T-helper 1 cell treated with Interleukin-12 subunit alpha and Interleukin-12 subunit beta and Interleukin-4 antibody, amounts not matched to agents 30 μg/mL and 1 μg/mL, for 36 hours (primary cell): ENCODE data around the gene DEK.

Experiments
- H3K27ac Mint-ChIP-seq: one replicate; pipeline ENCODE4 v1.8.0; 2021; ENCODE audit warnings: mild to moderate bottlenecking, mixed read lengths
- H3K27me3 Mint-ChIP-seq: one replicate; pipeline ENCODE4 v1.8.0; 2021; ENCODE audit warnings: low read depth, mixed read lengths
- H3K36me3 Mint-ChIP-seq: one replicate; pipeline ENCODE4 v1.8.0; 2021; ENCODE audit warnings: low read depth, mixed read lengths
- H3K4me1 Mint-ChIP-seq: one replicate; pipeline ENCODE4 v1.8.0; 2021; ENCODE audit warnings: low read depth, mixed read lengths
- H3K4me3 Mint-ChIP-seq: one replicate; pipeline ENCODE4 v1.8.0; 2021; ENCODE audit warnings: mild to moderate bottlenecking, moderate library complexity, mixed read lengths
- H3K9me3 Mint-ChIP-seq: one replicate; pipeline ENCODE4 v1.8.0; 2021; ENCODE audit warnings: mixed read lengths

DEK gene

GRCh38 chr6:18277237-18278006, 13.1 kb upstream of the DEK start:
- no peaks in the 10 kb centered on the region for H3K9me3 Mint-ChIP-seq
- H3K27ac Mint-ChIP-seq = no peak overlapping the region
- H3K36me3 Mint-ChIP-seq = no peaks in the 10 kb centered on the region
- H3K4me1 Mint-ChIP-seq = peaks cover 2% of the 10 kb centered on the region
- peak overlapping the region; percentile 52 for H3K4me3 Mint-ChIP-seq
- peaks cover 79% of the 10 kb centered on the region for H3K27me3 Mint-ChIP-seq

DNA sequence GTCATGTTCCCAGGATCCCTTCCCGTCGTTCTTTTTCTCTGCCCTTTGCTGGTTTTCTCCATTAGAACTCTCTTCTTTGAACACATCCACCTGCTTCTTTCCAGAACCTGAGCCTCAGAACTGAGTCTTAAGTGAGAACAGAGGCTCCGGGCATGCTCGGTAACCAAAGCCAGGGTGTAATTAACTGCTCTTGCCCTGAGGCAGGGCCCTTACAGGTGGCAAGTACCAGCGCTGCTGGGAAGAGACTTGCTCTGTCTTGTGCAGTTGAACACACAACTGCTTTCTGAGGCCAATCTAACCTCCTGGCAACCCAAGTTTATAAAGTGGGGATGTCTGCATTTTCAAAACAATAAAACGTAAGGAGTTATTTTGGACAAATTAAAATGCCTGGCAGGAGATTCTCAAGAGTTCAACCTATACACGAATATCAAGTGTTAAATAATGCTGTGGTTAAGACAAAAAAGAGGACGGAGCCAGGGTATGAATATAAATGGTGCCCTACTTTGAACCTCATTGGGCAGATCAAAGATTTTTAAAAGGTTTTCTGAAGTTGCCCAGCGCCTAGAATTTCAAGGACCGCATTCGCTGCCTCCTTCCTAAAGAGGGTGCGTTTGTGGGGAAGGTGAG, 12.4 kb upstream of the DEK start:
- Mint-ChIP-seq H3K9me3 (no peaks in the 10 kb centered on the region), H3K27ac (no peak overlapping the region), H3K4me1 (peaks cover 2% of the 10 kb centered on the region), H3K27me3 (peaks cover 83% of the 10 kb centered on the region), H3K36me3 (peaks cover 2% of the 10 kb centered on the region), H3K4me3 (peak overlapping the region; percentile 3)

- Mint-ChIP-seq H3K36me3 (peaks cover 2% of the 10 kb centered on the region), H3K9me3 (no peaks in the 10 kb centered on the region), H3K4me1 (peaks cover 3% of the 10 kb centered on the region), H3K4me3 (no peak overlapping the region), H3K27me3 (peaks cover 28% of the 10 kb centered on the region), H3K27ac (no peak overlapping the region)
Observed at GRCh38 chr6:18270216-18270615, 5.9 kb upstream of the DEK start.

DNA sequence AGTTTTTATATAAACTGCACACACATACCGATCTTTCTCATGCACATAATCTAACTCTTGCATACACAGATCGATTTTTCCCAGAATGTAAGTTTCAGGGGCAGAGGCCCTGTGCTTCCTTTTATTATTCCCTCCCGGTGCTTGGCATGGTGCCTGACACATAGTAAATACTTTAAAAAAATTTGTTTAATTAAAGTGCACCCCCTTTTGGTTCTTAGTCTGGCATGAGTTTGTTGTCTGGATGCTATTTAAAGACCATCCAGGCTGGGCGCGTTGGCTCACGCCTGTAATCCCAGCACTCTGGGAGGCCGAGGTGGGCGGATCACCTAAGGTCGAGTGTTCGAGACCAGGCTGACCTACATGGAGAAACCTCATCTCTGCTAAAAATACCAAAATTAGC, 5.4 kb upstream of the DEK start:
- H3K36me3 Mint-ChIP-seq = peaks cover 2% of the 10 kb centered on the region
- H3K27me3 Mint-ChIP-seq = peaks cover 23% of the 10 kb centered on the region
- H3K27ac Mint-ChIP-seq = no peak overlapping the region
- H3K9me3 Mint-ChIP-seq = no peaks in the 10 kb centered on the region
- no peak overlapping the region for H3K4me3 Mint-ChIP-seq
- peaks cover 8% of the 10 kb centered on the region for H3K4me1 Mint-ChIP-seq

DNA sequence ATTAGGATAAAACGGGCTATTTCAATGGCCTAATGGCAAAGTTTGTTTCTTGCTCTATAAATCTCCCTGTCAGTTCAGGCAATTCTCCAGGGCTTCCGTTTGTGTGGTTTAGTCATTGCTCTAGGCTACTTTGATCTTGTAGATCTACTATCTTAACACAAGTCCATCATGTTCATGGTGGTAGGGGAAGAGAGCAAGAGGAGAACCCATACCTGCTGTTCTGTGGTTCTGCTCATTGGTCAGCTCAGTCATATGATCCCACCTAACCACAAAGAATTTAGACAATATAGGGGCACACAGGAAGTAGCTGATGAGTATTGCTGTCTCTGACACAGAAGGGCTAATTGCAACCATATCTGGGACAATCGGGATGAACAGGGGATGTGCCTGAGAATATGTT, 4.9 kb upstream of the DEK start:
- Mint-ChIP-seq H3K4me3 (no peak overlapping the region), H3K9me3 (no peaks in the 10 kb centered on the region), H3K27me3 (peaks cover 21% of the 10 kb centered on the region), H3K36me3 (peaks cover 2% of the 10 kb centered on the region), H3K4me1 (peaks cover 9% of the 10 kb centered on the region), H3K27ac (no peak overlapping the region)

GRCh38 chr6:18268066-18268465, 3.7 kb upstream of the DEK start:
- peaks cover 11% of the 10 kb centered on the region for H3K4me1 Mint-ChIP-seq
- no peaks in the 10 kb centered on the region for H3K9me3 Mint-ChIP-seq
- peaks cover 12% of the 10 kb centered on the region for H3K27me3 Mint-ChIP-seq
- no peak overlapping the region for H3K4me3 Mint-ChIP-seq
- no peak overlapping the region for H3K27ac Mint-ChIP-seq
- peaks cover 10% of the 10 kb centered on the region for H3K36me3 Mint-ChIP-seq

- Mint-ChIP-seq H3K27me3 (no peaks in the 10 kb centered on the region), H3K4me3 (no peak overlapping the region), H3K4me1 (peaks cover 26% of the 10 kb centered on the region), H3K36me3 (peaks cover 18% of the 10 kb centered on the region), H3K9me3 (no peaks in the 10 kb centered on the region), H3K27ac (no peak overlapping the region)
Observed at GRCh38 chr6:18266523-18266912, 2.2 kb upstream of the DEK start.

DNA sequence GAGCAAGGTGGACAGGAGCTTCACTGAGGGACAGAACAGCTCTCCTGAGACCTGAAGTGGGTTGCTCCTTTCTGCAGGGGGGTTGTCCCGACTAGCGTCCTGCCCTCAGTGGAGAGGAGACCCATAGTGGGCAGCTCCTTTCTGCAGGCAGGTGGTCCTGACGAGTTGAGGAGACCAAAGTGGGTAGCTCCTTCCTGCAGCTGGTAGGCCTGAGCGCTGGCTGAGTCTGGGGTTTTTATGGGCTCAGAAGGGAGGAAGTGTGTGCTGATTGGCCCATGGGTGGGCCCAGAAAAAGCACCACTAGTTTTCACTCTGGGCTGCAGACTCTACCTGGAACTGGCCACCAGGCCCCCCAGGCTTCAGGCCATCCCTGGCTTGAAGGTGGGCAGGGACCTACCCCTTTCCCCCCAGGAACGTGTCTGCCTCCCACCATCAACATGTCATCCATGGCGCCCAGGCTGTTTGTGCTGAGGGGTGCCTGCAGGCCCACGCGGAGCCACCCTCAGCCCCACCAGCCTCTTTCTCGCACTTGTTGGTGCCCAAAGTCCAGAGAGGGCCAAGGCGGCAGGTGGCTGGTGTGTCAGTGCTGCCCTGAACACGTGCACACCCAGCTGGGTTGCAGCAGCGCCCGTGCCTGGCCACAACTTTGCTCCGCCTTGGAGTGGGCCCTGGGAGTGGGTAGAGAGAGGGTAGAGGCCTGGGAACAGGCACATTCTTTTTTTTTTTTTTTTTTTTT, 1.6 kb upstream of the DEK start:
- Mint-ChIP-seq H3K27me3 (no peaks in the 10 kb centered on the region), H3K9me3 (no peaks in the 10 kb centered on the region), H3K27ac (peak overlapping the region; percentile 86), H3K4me3 (peak overlapping the region; percentile 84), H3K4me1 (peaks cover 28% of the 10 kb centered on the region), H3K36me3 (peaks cover 19% of the 10 kb centered on the region)

DNA sequence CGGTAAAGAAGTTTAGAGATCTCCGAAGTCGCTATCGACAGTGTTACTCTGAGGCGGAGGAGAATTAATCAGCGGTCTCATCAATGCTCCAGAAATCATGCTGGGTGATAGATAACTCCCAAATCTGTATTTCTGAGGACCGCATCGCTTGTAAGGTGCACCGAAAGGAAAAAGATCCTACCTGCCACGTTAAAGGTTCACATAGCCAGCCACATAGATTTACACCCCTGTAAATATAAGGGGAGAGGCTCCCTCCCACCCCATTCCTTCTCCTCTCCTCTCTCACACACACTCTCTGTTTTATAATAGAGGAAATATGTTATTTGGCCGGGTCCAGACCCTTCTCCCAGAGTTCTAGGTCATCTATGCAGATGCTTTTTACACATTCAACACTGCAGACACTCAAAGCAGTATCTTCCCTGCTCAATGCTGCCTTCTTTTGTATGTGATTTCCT, 620 bp upstream of the DEK start:
- Mint-ChIP-seq H3K9me3 (no peaks in the 10 kb centered on the region), H3K4me1 (peaks cover 38% of the 10 kb centered on the region), H3K27ac (peak overlapping the region; percentile 86), H3K4me3 (peak overlapping the region; percentile 84), H3K27me3 (no peaks in the 10 kb centered on the region), H3K36me3 (peaks cover 26% of the 10 kb centered on the region)

DNA sequence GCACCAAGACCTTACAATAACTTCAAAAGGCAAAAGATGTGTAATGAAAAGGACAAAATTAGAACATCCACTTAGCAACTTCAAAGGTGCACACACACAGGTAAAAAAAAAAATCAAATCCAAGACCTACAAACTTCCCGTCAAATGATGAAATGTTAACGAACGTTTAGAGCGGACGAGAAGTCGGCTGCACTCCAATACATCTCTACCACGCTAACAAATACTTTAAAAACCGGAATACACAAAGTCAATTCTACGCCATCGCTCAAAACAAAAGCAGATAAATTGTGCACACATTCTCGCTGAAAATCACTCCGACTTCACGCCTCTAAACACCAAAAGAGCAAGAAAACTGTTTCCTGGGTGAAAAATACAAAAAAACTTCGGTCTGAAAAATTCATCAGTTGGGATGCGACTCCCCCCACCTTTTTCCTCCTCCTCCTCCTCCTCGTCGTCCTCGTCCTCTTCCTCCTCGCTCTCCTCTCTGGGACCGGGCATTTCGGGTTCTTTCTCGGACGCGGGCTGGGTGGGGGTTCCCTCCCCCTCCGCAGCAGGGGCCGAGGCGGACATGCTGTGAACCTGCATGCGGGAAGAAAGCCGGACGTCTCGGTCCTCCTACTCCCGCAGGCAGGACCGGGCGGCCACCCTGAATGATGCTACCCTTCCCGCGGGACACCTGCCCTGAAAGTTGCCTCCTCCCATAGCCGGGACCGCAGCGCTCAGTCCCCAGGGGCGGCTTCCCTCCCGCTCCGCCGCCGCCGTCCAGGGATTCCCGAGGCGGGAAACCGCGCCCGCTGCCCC, 712 bp downstream of the DEK start:
- peak overlapping the region; percentile 97 for H3K4me3 Mint-ChIP-seq
- H3K9me3 Mint-ChIP-seq = no peaks in the 10 kb centered on the region
- peaks cover 47% of the 10 kb centered on the region for H3K4me1 Mint-ChIP-seq
- H3K27me3 Mint-ChIP-seq = no peaks in the 10 kb centered on the region
- H3K27ac Mint-ChIP-seq = peak overlapping the region; percentile 91
- H3K36me3 Mint-ChIP-seq = peaks cover 31% of the 10 kb centered on the region

- Mint-ChIP-seq H3K9me3 (no peaks in the 10 kb centered on the region), H3K27ac (peak overlapping the region; percentile 91), H3K27me3 (no peaks in the 10 kb centered on the region), H3K4me3 (peak overlapping the region; percentile 97), H3K4me1 (peaks cover 49% of the 10 kb centered on the region), H3K36me3 (peaks cover 32% of the 10 kb centered on the region)
Observed at GRCh38 chr6:18262702-18263417, 1.5 kb downstream of the DEK start.

- Mint-ChIP-seq H3K27ac (peak overlapping the region; percentile 43), H3K4me1 (peaks cover 49% of the 10 kb centered on the region), H3K27me3 (no peaks in the 10 kb centered on the region), H3K36me3 (peaks cover 38% of the 10 kb centered on the region), H3K4me3 (peak overlapping the region; percentile 97), H3K9me3 (no peaks in the 10 kb centered on the region)
Observed at GRCh38 chr6:18261877-18262276, 2.5 kb downstream of the DEK start.

- H3K4me1 Mint-ChIP-seq = peaks cover 49% of the 10 kb centered on the region
Observed at GRCh38 chr6:18260448-18261106, 3.8 kb downstream of the DEK start.

More at GRCh38 chr6:18260448-18261106, 3.8 kb downstream of the DEK start:
- Mint-ChIP-seq H3K27ac (peak overlapping the region; percentile 12), H3K36me3 (peaks cover 43% of the 10 kb centered on the region), H3K27me3 (no peaks in the 10 kb centered on the region), H3K4me3 (peak overlapping the region; percentile 46), H3K9me3 (no peaks in the 10 kb centered on the region)
